ENCODE data around the gene SPI1. TPM values are rescaled to one million over a fixed set of nuclear protein-coding genes. Genes with fewer than 3 reads are reported as not detected.

Gene SPI1
- total RNA-seq, 6 donors from 2014 or later, result 52.8 to 275 (median 179) TPM

GRCh38 chr11:47327025-47327424 lies 51.3 kb downstream of the SPI1 start:
- Histone ChIP-seq H3K27me3 (no peaks in the 10 kb centered on the region), H3K9me3 (no peaks in the 10 kb centered on the region), H3K4me3 (no peak overlapping the region), H3K36me3 (peaks cover 4 to 53% (median 20%) of the 10 kb centered on the region in 4 donors), H3K4me1 (peaks cover 0 to 6% (median 3%) of the 10 kb centered on the region in 4 donors), H3K27ac (no peak overlapping the region)
- 90 to 94% methylated on average over 12 to 13 of the region's 13 CpGs for WGBS, 2 donors
- ATAC-seq (ENCODE audit: low FRiP score in 2 of 2) (no peak), DNase-seq (no peak)
- TF ChIP-seq POLR2A (IDR thresholded peaks at IDR 0.05) (no peak), EP300 (IDR thresholded peaks at IDR 0.05) (no peak), POLR2AphosphoS5 (IDR thresholded peaks at IDR 0.05) (no peak)

DNA sequence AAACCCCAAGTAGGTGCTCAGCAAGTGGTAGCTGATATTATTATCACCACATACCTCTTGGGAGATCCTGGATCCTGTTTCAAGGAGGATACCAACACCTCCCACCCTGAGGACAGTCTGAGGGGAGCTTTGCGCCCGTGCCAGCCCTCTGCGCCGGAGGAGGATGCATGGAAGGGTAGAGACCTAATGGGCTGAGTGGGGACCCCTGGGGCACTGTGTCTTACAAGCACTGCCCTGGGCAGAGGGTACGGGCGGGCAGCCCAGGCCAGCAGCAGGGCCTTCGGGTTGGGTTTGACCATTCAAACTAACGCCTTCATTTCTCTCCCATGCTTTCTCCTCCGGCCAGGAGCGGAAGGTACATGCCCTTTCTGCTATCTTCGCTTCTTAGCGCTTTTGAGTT lies 52.1 kb downstream of the SPI1 start:
- no peaks in the 10 kb centered on the region for H3K9me3 ChIP-seq
- no peaks in the 10 kb centered on the region for H3K27me3 ChIP-seq
- ATAC-seq (ENCODE audit: low FRiP score in 2 of 2), result no peak
- H3K4me1 ChIP-seq, result peaks cover 0 to 6% (median 3%) of the 10 kb centered on the region in 4 donors
- TF ChIP-seq POLR2A (IDR thresholded peaks at IDR 0.05), result no peak
- no peak for TF ChIP-seq POLR2AphosphoS5 (IDR thresholded peaks at IDR 0.05)
- TF ChIP-seq, protein P1, sequence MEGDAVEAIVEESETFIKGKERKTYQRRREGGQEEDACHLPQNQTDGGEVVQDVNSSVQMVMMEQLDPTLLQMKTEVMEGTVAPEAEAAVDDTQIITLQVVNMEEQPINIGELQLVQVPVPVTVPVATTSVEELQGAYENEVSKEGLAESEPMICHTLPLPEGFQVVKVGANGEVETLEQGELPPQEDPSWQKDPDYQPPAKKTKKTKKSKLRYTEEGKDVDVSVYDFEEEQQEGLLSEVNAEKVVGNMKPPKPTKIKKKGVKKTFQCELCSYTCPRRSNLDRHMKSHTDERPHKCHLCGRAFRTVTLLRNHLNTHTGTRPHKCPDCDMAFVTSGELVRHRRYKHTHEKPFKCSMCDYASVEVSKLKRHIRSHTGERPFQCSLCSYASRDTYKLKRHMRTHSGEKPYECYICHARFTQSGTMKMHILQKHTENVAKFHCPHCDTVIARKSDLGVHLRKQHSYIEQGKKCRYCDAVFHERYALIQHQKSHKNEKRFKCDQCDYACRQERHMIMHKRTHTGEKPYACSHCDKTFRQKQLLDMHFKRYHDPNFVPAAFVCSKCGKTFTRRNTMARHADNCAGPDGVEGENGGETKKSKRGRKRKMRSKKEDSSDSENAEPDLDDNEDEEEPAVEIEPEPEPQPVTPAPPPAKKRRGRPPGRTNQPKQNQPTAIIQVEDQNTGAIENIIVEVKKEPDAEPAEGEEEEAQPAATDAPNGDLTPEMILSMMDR (IDR thresholded peaks at IDR 0.05), result no peak
- no peak for TF ChIP-seq EP300 (IDR thresholded peaks at IDR 0.05)
- H3K27ac ChIP-seq, result no peak overlapping the region
- no peak overlapping the region for H3K4me3 ChIP-seq
- WGBS, 2 donors, result 91 to 99% methylated on average over 12 of the region's 12 CpGs
- H3K36me3 ChIP-seq, result peaks cover 10 to 60% (median 22%) of the 10 kb centered on the region in 4 donors
- peak in 1 of 2 donors; percentile 13 for DNase-seq

- peaks cover 6 to 63% (median 24%) of the 10 kb centered on the region in 4 donors for H3K36me3 ChIP-seq
- ATAC-seq (ENCODE audit: low FRiP score in 2 of 2) (no peak), DNase-seq (peak in 1 of 2 donors; percentile 16)
- H3K27ac ChIP-seq, result no peak overlapping the region
- no peaks in the 10 kb centered on the region for H3K27me3 ChIP-seq
- H3K4me1 ChIP-seq, result peaks cover 0 to 6% (median 3%) of the 10 kb centered on the region in 4 donors
- WGBS, 2 donors, result 71 to 85% methylated on average over 12 to 15 of the region's 15 CpGs
- no peak overlapping the region for H3K4me3 ChIP-seq
- no peaks in the 10 kb centered on the region for H3K9me3 ChIP-seq
- TF ChIP-seq, protein P1 (IDR thresholded peaks at IDR 0.05), result no peak
- TF ChIP-seq POLR2AphosphoS5 (IDR thresholded peaks at IDR 0.05), result no peak
- no peak for TF ChIP-seq EP300 (IDR thresholded peaks at IDR 0.05)
- no peak for TF ChIP-seq POLR2A (IDR thresholded peaks at IDR 0.05)
Observed at GRCh38 chr11:47325271-47326041, 52.9 kb downstream of the SPI1 start.

DNA sequence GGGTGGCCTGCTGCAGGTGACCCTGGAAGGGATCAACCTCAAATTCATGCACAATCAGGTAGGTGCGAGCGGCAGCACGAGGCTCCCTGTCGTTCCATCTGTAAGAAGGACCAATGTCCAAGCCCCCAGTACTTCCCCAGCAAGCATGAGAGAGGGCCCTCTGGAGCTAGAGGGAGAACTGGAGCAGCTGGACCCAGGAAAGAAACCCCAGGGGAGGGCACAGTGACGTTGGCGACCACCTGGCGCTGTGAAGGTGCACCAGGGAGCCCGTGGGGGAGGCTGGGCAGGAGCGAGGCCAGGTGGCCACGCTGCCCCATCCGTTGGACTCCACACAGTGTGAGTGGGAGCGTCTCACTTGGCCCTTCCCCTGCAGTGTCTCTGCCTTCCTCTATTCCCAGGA lies 53.8 kb downstream of the SPI1 start:
- ATAC-seq (ENCODE audit: low FRiP score in 2 of 2), result no peak
- no peaks in the 10 kb centered on the region for H3K27me3 ChIP-seq
- peak in 1 of 2 donors; percentile 13 for DNase-seq
- H3K36me3 ChIP-seq, result peaks cover 4 to 56% (median 25%) of the 10 kb centered on the region in 4 donors
- H3K27ac ChIP-seq, result no peak overlapping the region
- no peaks in the 10 kb centered on the region for H3K9me3 ChIP-seq
- TF ChIP-seq POLR2A (IDR thresholded peaks at IDR 0.05) (no peak), POLR2AphosphoS5 (IDR thresholded peaks at IDR 0.05) (no peak), EP300 (IDR thresholded peaks at IDR 0.05) (no peak)
- TF ChIP-seq, protein P1 (IDR thresholded peaks at IDR 0.05), result no peak
- peaks cover 0 to 3% (median 0%) of the 10 kb centered on the region in 4 donors for H3K4me1 ChIP-seq
- WGBS, 2 donors, result 86 to 97% methylated on average over 6 to 12 of the region's 12 CpGs
- no peak overlapping the region for H3K4me3 ChIP-seq

DNA sequence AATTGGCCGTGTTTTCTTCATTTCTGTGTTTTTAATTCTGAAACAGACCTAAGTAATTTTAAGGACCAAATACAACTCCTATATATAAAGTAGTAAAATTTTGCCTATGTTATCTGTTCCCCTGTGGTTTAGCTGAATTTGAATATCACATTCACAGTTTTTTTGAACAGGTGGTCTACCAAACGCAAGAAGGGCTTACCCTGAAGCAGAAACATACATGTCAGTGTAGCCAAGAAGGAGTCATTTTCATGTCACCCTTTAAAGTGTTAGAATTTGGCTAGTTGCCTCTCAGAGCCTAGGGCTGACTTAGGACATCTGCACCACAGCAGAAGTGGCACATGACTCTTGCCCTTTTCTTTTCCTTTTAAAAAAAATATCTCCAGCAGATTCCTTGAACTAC lies 60.2 kb downstream of the SPI1 start:
- WGBS, 2 donors, result 87 to 91% methylated on average over 2 of the region's 2 CpGs
- H3K36me3 ChIP-seq, result peaks cover 16 to 80% (median 60%) of the 10 kb centered on the region in 4 donors

More for the DNA sequence above, 60.2 kb downstream of the SPI1 start:
- H3K4me3 ChIP-seq, result no peak overlapping the region
- DNase-seq (no peak), ATAC-seq (ENCODE audit: low FRiP score in 2 of 2) (no peak)
- TF ChIP-seq EP300 (IDR thresholded peaks at IDR 0.05), result no peak
- no peaks in the 10 kb centered on the region for H3K4me1 ChIP-seq
- H3K27ac ChIP-seq, result no peak overlapping the region
- H3K9me3 ChIP-seq, result no peaks in the 10 kb centered on the region
- no peaks in the 10 kb centered on the region for H3K27me3 ChIP-seq

All from upper lobe of left lung (tissue), 6 donors.